Left lung (tissue), 10 donors: ENCODE measurements around the gene ZNF79. TPM values are rescaled to one million over a fixed set of nuclear protein-coding genes. Genes with fewer than 3 reads are reported as not detected.

Source experiments
- ATAC-seq: fragments of 200-7000 bp; cut with Tn5 transposase; one replicate; pipeline ENCODE4 v1.9.1; 2020; ENCODE audit warnings: moderate library complexity
- DNase-seq, 4 donors: peaks; one replicate each; pipeline ENCODE4 v3.0.0-alpha.2; 2013 to 2020
- H3K27ac ChIP-seq, 2 donors: fragments of 200-600 bp; sonication (generic) in 1 of 2; one replicate each; pipeline versions ENCODE4 v1.5.0 to v1.8.0; 2020 to 2021
- H3K27me3 ChIP-seq, 2 donors: fragments of 200-600 bp; sonication (generic) in 1 of 2; one replicate each; pipeline versions ENCODE4 v1.5.0 to v1.8.0; 2020 to 2021
- H3K36me3 ChIP-seq, 2 donors: fragments of 200-600 bp; sonication (generic) in 1 of 2; one replicate each; pipeline versions ENCODE4 v1.5.0 to v1.8.0; 2020 to 2021
- H3K4me1 ChIP-seq, 2 donors: fragments of 200-600 bp; one replicate each; pipeline ENCODE4 v1.8.0; 2021
- H3K4me3 ChIP-seq, 2 donors: fragments of 200-600 bp; sonication (generic) in 1 of 2; one replicate each; pipeline versions ENCODE4 v1.5.0 to v1.8.0; 2020 to 2021; ENCODE audit warnings: mild to moderate bottlenecking in 1 of 2
- H3K9me3 ChIP-seq, 2 donors: fragments of 200-600 bp; sonication (generic) in 1 of 2; one replicate each; pipeline versions ENCODE4 v1.5.0 to v1.8.0; 2020 to 2021
- intact Hi-C, 2 donors: fragments of 100-400 bp; cut with DNase I; formaldehyde crosslinking; loops; one replicate each; pipeline versions ENCODE4 v1.11.2 to v1.14.2; 2022
- polyA plus RNA-seq, 6 donors: library from polyadenylated mRNA; unstranded; fragments of 120-200 nt; gene quantifications; one replicate each; pipeline ENCODE4 v1.2.1, GENCODE V29; 2013; ENCODE audit not compliant: insufficient read length in 6 of 6
- total RNA-seq, 2 donors: library from RNA; stranded (reverse); fragmentation: NEBNext Ultra II Directional; extraction: Animal tissue kit (Norgen Biotek cat#: 25700); gene quantifications; one replicate each; pipeline ENCODE4 v1.2.1, GENCODE V29; 2021
- TF ChIP-seq, protein P1 (sequence below), 2 donors: fragments of 200-600 bp; sonication (generic) in 1 of 2; IDR thresholded peaks; one replicate each; pipeline versions ENCODE4 v1.5.0 to v1.8.0; 2021; ENCODE audit warnings: antibody characterized with exemption in 2 of 2
- donor health status: DM: no; HTN: yes; CAD: no.
- donor health status: DM: no; HTN: no; CAD: no.

The ZNF79 gene
- total and polyA plus RNA-seq, 8 donors = 6.2 to 9.0 (median 6.5) TPM

DNA sequence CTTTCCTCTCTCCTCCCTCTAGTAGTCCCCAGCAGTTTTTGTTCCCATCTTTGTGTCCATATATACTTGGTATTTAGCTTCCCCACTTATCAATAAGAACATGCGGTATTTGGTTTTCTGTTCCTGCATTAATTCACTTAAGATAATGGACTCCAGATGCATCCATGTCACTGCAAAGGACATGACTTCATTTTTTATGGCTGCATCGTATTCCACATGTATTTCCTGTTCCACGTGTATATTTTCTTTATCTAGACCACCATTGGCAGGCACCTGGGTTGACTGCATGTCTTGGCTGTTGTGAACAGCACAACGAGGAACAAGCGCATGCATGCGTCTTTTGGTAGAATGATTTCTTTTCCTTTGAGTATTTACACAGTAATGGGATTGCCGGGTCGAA, 6.2 kb downstream of the ZNF79 start:
- peaks cover 0 to 68% of the 10 kb centered on the region in 2 donors for H3K36me3 ChIP-seq

DNA sequence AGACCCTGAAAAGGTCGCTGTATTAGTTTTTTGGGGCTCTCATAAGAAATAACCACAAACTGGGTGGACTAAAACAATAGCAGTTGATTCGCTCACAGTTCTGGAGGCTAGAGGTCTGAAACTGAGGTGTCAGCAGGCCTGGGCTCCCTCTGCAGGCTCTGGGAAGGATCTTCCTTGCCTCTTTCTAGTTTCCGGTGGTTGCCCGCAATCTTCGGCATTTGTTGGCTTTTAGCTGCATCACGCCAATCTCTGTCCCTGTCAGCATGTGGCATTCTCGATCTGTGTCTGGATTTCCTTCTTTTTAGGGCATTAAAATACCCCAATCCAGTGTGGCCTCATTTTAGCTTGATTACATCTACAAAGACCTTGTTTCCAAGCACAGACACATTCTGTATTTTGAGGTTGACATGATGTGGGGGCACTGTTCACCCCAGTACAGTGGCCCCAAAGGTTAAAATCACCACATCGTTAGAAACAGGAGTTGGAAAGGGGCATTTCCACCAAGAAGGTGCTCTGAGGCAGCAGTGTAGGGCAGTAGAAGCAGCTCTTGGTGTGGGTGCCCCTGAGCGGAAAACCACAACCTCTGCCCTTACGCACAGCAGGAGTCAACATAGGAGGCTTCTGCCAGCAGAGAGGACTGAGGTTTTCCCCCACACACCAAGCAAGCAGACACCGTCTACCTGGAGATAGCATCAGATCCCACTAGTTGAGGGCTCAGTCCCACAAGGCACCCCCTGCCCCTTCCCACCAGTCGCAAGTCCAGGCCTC, 13.5 kb downstream of the ZNF79 start:
- TF ChIP-seq, protein P1, sequence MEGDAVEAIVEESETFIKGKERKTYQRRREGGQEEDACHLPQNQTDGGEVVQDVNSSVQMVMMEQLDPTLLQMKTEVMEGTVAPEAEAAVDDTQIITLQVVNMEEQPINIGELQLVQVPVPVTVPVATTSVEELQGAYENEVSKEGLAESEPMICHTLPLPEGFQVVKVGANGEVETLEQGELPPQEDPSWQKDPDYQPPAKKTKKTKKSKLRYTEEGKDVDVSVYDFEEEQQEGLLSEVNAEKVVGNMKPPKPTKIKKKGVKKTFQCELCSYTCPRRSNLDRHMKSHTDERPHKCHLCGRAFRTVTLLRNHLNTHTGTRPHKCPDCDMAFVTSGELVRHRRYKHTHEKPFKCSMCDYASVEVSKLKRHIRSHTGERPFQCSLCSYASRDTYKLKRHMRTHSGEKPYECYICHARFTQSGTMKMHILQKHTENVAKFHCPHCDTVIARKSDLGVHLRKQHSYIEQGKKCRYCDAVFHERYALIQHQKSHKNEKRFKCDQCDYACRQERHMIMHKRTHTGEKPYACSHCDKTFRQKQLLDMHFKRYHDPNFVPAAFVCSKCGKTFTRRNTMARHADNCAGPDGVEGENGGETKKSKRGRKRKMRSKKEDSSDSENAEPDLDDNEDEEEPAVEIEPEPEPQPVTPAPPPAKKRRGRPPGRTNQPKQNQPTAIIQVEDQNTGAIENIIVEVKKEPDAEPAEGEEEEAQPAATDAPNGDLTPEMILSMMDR (IDR thresholded peaks at IDR 0.05) = no peak
- no peaks in the 10 kb centered on the region for H3K27me3 ChIP-seq
- no peak overlapping the region for H3K4me3 ChIP-seq
- no peaks in the 10 kb centered on the region for H3K4me1 ChIP-seq
- no peak for ATAC-seq
- H3K36me3 ChIP-seq = peaks cover 0 to 100% of the 10 kb centered on the region in 2 donors
- DNase-seq = no peak
- intact Hi-C loops = no loop called here
- no peak overlapping the region for H3K27ac ChIP-seq
- H3K9me3 ChIP-seq = no peaks in the 10 kb centered on the region

More for the DNA sequence above, 6.2 kb downstream of the ZNF79 start:
- H3K4me1 ChIP-seq = peaks cover 6 to 16% of the 10 kb centered on the region in 2 donors
- intact Hi-C loops = no loop called here
- no peaks in the 10 kb centered on the region for H3K27me3 ChIP-seq
- TF ChIP-seq, protein P1 (IDR thresholded peaks at IDR 0.05) = no peak
- H3K27ac ChIP-seq = no peak overlapping the region
- no peak overlapping the region for H3K4me3 ChIP-seq
- ATAC-seq = no peak
- DNase-seq = no peak
- no peaks in the 10 kb centered on the region for H3K9me3 ChIP-seq

DNA sequence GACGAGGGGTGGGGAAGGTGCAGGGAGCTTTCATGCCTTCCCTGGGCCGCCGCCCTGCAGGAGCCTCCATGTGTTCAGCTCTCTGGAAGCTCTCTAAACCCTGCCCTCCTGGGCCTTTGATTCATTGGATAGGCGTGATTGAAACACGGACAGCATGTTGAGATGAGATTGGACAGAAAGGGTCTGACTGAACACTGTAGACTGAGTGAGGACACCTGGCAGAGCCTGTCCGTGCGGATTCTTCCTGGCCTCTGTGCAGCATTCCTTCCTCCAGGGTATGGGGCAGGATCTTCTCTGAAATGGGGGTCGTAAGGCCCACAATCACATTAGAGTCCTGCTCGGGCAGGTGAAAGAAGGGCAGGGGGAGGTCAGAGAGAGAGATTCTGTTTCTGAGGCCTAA, 14.2 kb downstream of the ZNF79 start:
- Histone ChIP-seq H3K4me3 (no peak overlapping the region), H3K9me3 (no peaks in the 10 kb centered on the region), H3K27me3 (no peaks in the 10 kb centered on the region), H3K36me3 (peaks cover 0 to 100% of the 10 kb centered on the region in 2 donors), H3K4me1 (no peaks in the 10 kb centered on the region), H3K27ac (no peak overlapping the region)
- TF ChIP-seq, protein P1 (IDR thresholded peaks at IDR 0.05) = no peak
- ATAC-seq = no peak
- intact Hi-C loops = no loop called here
- no peak for DNase-seq

DNA sequence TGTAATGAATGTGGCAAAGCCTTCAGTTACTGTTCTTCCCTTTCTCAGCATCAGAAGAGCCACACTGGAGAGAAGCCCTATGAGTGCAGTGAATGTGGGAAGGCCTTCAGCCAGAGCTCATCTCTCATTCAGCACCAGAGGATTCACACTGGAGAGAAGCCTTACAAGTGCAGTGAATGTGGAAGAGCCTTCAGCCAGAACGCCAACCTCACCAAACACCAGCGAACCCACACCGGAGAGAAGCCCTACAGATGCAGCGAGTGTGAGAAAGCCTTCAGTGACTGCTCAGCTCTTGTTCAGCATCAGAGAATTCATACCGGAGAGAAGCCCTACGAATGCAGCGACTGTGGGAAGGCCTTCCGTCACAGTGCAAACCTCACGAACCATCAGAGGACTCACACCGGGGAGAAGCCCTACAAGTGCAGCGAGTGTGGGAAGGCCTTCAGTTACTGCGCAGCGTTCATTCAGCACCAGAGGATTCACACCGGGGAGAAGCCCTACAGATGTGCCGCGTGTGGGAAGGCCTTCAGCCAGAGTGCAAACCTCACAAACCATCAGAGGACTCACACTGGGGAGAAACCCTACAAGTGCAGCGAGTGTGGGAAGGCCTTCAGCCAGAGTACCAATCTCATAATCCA, 20.2 kb downstream of the ZNF79 start:
- intact Hi-C loops = no loop called here
- H3K27ac ChIP-seq = no peak overlapping the region

More for the DNA sequence above, 20.2 kb downstream of the ZNF79 start:
- H3K27me3 ChIP-seq = no peaks in the 10 kb centered on the region
- DNase-seq (no peak), ATAC-seq (no peak)
- peaks cover 8 to 24% of the 10 kb centered on the region in 2 donors for H3K4me1 ChIP-seq
- TF ChIP-seq, protein P1 (IDR thresholded peaks at IDR 0.05) = no peak
- H3K36me3 ChIP-seq = peaks cover 0 to 100% of the 10 kb centered on the region in 2 donors
- H3K4me3 ChIP-seq = no peak overlapping the region
- peaks cover 0 to 5% of the 10 kb centered on the region in 2 donors for H3K9me3 ChIP-seq
